Esophagus muscularis mucosa (tissue), 3 donors: ENCODE results near the gene CSNK1G1.

ENCODE experiments used
- POLR2A ChIP-seq: fragments of 450-650 bp; IDR thresholded peaks from one replicate; pipeline ENCODE4 v1.6.1; 2017; ENCODE audit warnings: antibody characterized with exemption, moderate library complexity, mild to moderate bottlenecking, low read depth
- POLR2AphosphoS5 ChIP-seq, 2 donors: sonication (generic); formaldehyde crosslinking; IDR thresholded peaks; one replicate each; pipeline ENCODE4 v1.6.1; 2017; ENCODE audit warnings: antibody characterized with exemption in 2 of 2
- TF ChIP-seq, protein P1 (sequence below), 3 experiments: fragments of 200-600 bp in 2 of 3; fragments of 450-650 bp in 1 of 3; sonication (generic) in 2 of 3; IDR thresholded peaks; one replicate each; pipeline ENCODE4 v1.5.1; 2017 to 2019; ENCODE audit warnings: antibody characterized with exemption in 3 of 3, mild to moderate bottlenecking in 2 of 3, moderate library complexity in 1 of 3

DNA sequence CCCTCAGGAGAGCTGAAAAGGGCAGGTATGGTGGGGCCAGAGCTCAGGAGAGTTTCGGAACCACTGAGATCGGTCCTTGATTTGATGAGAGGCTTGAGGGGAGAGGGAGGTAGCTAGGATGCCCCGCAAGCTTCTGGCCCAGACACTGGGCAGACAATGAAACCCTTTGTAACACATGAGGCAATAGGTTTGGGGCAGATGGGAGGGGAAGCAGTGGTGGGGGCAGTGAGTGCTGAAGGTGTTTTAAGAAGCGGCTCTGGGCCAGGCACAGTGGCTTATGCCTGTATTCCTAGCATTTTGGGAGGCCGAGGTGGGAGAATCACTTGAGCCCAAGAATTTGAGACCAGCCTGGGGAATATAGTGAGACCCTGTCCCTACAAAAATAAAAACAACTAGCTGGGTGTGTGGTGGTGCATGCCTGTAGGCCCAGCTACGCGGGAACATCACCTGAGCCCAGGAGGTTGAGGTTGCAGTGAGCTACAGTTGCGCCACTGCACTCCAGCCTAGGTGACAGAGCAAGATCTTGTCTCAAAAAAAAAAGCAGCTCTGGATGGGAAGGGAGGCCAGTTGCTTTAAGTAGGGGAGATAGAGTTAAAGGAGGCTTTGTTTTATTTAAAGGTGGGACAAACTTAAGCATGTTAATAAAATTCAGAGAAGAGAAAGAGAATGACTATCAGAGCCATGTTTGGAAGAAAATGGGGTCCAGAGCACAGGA is 214.0 kb downstream of the CSNK1G1 start:
- TF ChIP-seq, protein P1, sequence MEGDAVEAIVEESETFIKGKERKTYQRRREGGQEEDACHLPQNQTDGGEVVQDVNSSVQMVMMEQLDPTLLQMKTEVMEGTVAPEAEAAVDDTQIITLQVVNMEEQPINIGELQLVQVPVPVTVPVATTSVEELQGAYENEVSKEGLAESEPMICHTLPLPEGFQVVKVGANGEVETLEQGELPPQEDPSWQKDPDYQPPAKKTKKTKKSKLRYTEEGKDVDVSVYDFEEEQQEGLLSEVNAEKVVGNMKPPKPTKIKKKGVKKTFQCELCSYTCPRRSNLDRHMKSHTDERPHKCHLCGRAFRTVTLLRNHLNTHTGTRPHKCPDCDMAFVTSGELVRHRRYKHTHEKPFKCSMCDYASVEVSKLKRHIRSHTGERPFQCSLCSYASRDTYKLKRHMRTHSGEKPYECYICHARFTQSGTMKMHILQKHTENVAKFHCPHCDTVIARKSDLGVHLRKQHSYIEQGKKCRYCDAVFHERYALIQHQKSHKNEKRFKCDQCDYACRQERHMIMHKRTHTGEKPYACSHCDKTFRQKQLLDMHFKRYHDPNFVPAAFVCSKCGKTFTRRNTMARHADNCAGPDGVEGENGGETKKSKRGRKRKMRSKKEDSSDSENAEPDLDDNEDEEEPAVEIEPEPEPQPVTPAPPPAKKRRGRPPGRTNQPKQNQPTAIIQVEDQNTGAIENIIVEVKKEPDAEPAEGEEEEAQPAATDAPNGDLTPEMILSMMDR (IDR thresholded peaks at IDR 0.05): no peak
- TF ChIP-seq POLR2A: no peak
- no peak for TF ChIP-seq POLR2AphosphoS5 (IDR thresholded peaks at IDR 0.05)
